HG03469 (cell line): ENCODE measurements around the gene PPRC1.
"Not testable (repeated sequence)": the region's sequence is repeated elsewhere in the genome, so short reads cannot be mapped to it uniquely, and the experiment has no call there.

Source experiments
- ATAC-seq: cut with Tn5 transposase; IDR thresholded peaks from one replicate; pipeline ENCODE4 v1.9.1; 2021; ENCODE audit warnings: mild to moderate bottlenecking, moderate library complexity, moderate number of reproducible peaks; ENCODE audit not compliant: unreplicated experiment

The PPRC1 gene

DNA sequence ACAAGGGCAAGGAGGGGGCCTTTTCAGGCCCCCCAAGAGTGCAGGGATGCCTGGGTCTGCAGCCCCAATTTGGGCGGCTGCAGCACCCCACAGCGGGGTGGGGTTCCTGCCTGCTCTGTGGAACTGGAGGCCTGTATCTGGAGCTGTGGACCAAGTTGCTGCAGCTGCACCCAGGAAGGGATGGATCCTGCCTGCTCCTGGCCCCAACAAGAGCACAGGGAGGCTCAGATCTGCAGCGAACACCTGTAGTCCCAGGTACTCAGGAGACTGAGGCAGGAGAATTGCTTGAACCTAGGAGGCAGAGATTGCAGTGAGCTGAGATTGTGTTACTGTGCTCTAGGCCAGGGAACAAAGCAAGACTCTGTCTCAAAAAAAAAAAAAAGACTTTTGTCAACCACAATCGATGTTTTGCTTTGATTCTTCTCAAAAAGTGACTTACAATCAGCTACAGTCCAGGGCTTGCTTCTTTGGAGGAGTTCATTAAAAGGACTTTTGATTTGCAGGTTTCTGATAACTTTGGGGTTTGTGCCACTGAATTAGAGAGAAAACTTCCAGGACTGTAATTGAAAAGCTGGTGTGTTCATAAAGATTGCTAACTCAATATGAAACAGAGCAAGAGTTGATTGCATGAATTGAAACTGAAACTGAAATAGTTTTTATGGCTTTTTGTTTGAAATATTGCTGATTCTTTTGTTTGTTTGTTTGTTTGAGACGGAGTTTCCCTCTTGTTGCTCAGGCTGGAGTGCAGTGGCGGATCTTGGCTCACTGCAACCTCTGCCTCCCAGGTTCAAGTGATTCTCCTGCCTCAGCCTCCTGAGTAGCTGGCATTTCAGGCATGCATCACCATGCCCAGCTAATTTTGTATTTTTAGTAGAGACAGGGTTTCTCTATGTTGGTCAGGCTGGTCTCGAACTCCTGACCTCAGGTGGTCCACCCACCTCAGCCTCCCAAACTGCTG is 56.4 kb downstream of the PPRC1 start:
- not testable (repeated sequence) for ATAC-seq

- no peak for ATAC-seq
Measured at GRCh38 chr10:102191956-102192355, 59.1 kb downstream of the PPRC1 start.

DNA sequence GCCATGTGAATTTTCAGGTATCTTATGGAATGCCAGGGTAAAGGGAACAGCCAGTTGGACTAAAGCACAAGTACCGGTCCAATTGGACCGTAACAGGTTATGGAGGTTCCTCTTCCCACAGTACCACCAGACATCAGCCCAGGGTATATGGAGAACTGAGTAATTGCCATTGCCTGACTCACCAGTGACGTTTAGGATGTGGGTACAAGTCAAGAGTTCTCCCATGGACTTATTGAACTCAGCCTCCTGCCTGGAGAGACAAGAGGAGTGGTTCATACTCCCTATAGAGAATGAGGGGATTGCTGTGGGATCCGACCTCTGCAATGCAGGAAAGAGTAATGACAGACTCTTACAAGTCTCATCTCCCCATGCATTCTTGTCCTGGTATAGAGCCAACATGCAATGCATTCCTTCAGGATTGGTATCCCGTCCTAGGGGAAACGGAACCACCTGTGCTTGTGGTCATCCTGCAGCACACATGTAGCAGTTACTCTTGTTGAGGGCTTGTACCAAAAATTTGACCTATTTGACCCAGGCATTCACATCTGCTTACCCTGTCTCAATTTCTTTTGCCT is 62.5 kb downstream of the PPRC1 start:
- no peak for ATAC-seq

GRCh38 chr10:102196893-102197292 is 64.1 kb downstream of the PPRC1 start:
- ATAC-seq = no peak

DNA sequence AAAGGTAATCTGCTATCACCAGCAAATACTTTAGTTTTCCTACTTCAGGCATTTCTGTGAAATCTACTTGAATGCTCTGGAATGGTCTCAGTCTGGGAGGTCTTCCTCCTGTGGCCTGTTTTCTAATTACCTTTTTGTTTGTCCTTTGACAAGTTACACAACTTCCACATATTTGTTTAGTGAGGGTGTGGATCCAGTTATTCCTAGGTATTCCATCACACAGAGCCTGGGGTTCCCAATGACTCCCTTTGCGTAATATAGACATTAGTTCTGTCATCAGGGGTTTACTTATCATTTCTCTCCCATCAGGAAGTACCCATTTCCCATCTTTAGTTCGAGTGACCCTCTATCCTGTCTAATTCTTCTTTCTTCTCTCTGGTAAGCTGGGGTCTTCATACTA is 65.2 kb downstream of the PPRC1 start:
- ATAC-seq = no peak
